HG02759 (cell line): ENCODE data around the gene ABR.
"Not testable (repeated sequence)": the region's sequence is repeated elsewhere in the genome, so short reads cannot be mapped to it uniquely, and the experiment has no call there.

ENCODE experiments used
- ATAC-seq: cut with Tn5 transposase; IDR thresholded peaks from one replicate; pipeline ENCODE4 v1.9.1; 2021; ENCODE audit warnings: mild to moderate bottlenecking, moderate library complexity; ENCODE audit not compliant: unreplicated experiment

ABR gene

DNA sequence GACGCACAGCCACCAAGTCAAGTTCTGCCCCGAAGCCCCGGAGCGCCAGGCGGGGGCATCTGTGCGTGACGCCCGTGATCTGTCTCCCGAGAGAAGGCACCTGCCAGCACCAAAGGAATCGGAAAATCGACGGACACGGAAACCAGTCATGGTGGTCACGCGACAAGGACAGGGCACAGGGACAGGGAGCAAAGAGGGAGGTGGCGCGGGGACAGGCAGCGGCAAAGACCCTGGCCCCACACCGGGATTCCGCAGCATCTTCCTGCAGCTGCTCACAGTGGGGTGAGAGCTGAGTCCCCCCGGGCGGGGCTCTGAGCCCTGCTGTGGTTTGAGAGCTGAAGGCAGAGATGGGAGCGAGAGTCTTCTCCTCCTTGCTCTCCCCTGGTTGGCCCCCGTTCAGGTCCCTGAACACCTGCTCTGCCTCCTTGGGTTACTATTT lies 56.4 kb downstream of the ABR start:
- no peak for ATAC-seq

DNA sequence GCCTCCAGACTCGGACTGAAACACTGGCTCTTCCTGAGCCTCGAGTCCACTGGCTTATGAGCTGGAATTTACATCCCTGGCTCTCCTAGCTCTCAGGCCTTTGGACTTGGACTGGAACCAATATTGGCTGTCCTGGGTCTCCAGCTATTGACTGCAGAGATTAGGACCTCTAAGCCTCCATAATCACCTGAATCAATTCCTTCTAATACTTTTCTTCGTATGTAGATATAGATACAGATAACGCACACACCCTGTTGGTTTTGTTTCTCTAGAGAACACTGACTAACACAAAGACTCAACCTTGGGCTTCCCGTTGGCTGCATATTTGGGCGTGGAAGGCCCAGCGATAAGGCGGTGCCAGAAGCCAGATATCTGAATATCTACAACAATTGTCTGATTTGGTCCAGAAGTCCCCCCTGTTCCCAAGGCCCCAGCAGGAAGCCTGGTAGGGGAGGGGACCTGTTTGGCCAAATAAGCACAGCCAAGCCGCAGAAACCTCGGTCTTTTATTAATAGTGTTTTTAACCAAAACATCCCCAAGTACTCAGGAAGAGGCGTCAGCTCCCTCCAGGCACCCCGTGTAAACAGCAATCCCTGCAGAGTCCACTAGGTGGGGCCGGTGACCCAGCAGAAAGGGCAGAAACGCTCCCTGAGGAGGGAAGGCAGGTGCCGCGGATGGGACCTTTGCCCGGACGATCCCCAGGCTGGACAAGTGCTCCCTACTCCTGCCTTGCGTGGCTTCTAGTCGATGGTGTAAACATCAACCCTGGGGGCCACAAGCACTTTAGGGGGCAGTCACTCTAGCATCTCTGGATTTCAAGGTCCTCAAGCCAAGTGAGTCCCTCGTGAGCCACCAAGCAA lies 57.0 kb downstream of the ABR start:
- ATAC-seq = no peak

DNA sequence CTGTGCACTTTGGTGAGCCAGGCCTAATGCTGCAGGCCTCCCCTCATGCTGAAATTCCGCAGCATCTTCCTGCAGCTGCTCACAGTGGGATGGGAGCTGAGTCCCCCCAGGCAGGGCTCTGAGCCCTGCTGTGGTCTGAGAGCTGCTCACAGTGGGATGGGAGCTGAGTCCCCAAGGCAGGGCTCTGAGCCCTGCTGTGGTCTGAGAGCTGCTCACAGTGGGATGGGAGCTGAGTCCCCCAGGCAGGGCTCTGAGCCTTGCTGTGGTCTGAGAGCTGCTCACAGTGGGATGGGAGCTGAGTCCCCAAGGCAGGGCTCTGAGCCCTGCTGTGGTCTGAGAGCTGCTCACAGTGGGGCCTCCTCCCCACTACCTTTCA lies 58.4 kb downstream of the ABR start:
- ATAC-seq = not testable (repeated sequence)

DNA sequence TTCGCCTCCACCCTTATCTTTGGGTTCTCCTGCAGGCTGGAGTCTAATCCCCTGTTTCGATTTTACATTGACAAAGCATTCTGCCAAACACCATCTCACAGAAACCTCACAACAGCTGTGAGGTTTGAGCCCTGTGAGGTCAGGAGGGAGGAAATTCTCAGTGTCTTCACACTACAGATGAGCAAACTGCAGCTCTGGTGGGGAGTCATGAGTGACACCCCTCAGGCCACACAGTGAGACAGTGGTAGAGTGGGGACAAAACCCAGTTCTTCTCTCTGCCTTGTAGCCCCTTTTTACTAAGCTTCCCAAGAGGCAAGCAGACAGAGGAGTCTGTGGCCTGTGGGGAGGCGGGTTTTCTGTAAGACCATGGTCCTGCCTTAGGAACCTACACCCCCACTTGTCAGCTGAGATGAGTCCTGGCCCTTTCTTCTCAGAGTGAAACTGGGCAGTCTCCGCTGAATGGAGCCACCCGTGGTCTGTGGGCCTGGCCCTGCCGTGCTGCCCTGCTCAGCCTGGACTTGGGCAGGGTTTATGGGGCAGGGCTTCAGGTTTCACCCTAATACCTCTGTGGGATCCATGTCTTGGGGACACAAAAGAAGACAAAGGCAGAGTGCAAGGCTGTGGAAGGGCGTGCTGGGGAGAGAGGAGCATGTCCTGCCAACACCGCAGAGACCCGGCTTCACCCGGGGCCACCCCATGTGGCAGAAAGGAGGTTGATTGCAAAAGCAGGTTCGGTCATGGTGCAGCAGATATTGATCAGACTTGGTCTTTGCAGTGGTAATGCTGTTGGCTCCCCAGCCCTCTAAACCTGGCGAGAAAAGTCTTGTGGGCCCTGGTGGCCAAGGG lies 59.0 kb downstream of the ABR start:
- no peak for ATAC-seq

DNA sequence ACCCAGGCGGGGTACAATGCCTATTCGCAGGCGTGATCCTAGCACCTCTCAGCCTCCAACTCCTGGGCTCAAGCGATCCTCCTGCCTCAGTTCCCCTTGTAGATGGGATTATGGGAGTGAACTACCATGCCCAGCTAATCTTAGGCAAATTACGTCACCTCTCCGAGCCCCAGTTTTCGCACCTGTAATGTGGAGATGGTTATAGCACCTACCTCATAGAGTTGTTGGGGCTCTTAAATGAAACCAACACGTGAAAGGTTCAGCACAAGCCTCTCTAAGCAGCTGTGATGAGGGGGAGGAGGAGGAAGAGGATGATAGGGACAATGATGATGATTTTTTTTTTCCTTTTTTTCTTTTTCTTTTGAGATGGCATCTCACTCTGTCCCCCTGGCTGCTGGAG lies 59.9 kb downstream of the ABR start:
- no peak for ATAC-seq

- no peak for ATAC-seq
Observed at GRCh38 chr17:1116602-1117001, 63.2 kb downstream of the ABR start.

- no peak for ATAC-seq
Observed at GRCh38 chr17:1112875-1113274, 66.9 kb downstream of the ABR start.

DNA sequence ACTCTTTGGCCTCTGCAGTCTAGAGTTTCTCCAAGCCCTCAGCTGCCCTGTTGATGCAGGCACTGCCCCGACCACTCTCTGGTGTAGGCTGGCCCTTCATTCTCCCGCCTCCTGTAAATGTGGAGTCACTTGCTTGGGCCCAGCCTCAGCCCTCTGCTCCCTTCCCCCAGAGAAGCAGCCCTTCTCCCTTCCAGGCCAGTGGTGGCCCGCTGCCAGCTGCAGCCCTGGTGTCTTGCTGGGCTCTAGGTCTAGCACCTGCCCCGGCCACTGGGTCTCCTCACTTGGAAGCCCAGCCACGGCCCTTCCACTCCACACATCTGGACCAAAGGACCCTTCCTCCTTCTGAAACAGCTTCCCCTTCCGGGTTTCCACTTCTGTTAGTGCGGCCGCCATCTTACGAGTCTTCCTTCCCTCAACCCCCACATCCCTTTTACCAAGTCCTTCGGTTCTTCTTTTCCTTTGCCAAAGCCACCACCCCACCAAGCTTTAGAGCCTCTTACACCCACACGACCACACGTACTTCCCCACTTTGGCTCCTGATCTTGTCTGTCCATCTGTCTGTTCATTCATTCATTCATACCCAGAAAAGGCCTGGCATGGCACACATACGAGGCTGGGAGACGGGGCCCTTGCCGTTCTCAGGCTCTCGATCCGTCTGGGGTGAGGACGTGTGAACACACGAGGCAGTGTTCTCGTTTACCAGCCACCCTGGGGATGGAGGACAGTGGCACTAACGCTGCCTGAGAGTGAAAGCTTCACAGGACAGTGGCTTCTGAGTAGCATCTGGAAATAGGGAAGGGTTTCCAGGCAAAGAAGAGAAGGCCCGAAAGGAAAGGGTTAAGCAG lies 68.0 kb downstream of the ABR start:
- ATAC-seq = no peak

DNA sequence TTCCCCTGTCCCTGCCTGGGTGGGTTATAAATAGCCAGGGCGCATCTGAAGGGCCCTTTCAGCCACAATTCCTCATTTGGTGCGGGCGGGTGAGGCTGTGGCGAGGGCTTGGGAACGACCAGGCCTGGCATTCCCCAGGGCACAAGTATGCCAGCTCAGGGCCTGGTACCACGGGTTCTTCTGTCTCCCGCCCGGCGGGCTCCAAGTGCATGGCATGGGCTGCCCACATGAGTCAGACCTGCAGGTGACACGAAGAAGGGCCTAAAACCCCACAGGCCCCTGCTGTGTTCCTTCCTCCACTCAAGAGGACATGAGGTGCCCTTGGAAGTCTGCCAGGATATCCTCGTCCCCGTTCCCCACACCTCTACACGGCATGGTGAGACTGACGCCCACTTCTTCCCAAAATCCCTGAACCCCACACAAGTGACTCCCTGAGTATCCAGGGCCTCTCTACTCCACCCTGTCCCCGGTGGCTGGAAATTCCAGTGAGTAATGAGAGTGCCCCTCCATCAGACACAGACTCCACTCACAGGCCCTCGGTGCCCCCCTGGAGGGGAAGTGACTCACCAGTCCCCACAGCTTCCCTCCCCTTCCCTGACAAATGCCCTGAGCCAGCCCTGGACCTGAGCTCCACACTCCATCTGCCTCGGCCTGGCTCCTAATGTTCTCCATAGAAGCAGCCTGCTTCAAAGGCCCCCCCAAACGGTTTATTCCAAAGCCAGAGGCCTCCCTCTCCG lies 68.8 kb downstream of the ABR start:
- ATAC-seq = no peak

DNA sequence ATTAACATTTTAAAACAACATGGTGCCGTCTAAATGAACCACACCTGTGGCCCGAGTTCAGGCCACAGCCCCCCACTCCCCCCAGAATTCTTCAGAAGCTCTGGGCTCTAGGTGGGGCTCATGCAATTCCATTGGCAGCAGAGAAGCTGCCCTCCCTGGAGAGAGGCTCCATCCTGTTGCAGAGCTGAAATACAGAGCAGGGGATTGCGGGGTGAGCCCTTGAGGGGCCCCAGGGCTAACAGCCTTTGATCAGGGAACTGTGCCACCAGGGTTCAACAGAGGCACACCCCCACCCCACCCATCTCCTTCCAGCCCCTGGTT lies 69.3 kb downstream of the ABR start:
- no peak for ATAC-seq

DNA sequence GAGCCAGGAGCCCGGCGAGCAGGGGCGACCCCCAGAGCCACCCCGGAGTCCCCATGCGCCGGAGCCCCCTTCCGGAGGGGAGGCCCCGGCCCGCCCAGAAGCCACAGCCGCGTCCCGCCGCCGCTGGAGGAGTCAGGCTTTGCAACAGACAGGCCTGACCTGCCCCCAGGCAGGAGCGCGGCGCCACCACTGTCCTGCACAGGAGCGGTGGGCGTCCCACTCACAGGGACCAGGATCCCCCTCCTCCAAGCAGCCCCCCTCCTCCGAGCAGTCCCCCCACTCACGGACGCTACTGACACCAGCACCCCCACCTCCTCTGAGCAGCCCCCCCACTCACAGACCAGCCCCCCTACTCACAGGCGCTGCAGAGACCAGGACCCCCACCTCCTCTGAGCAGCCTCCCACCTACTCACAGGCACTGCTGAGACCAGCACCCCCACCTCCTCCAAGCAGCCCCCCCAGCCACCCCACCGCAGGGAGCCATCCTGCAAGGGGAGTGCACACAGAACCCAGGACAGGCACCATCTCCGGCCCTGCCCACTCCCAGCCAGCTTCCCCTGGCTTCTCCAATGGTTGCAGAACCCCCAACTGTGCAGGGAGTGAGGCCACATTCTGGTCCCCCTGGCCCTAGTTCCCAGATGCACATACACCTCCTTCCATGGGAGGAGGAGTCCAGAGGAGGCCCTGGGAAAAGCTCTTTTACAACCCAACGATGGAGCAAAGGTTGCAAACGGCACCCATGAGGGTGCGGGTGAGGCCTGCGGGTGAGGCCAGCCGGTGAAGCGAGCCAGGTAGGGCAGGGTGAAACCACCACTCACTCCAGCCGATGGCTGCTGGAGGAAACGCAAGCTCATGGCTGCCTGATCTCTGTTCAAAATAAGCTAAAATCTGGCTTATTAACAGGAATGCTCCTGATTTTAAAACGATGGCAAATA lies 69.9 kb downstream of the ABR start:
- peak; percentile 32 for ATAC-seq

- ATAC-seq = peak; percentile 49
Observed at GRCh38 chr17:1108765-1109605, 70.8 kb downstream of the ABR start.

DNA sequence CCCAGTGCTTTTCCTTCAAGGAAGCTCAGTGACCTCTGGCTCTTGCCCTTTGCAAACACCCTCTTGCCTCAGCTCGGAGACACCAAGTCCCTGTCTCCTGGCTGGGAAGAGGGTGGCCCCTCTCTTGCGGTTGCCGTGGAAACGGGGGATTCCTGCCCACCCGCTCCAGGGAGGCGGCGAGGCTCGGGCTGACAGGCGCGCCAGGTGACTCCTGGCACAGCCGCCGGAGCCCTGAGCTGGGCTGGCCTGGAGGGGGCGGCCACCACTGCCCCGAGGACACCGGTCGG lies 71.4 kb downstream of the ABR start:
- ATAC-seq = peak; percentile 26

GRCh38 chr17:1107777-1108477 lies 71.9 kb downstream of the ABR start:
- no peak for ATAC-seq

- ATAC-seq = no peak
Observed at GRCh38 chr17:1107083-1107776, 72.6 kb downstream of the ABR start.

DNA sequence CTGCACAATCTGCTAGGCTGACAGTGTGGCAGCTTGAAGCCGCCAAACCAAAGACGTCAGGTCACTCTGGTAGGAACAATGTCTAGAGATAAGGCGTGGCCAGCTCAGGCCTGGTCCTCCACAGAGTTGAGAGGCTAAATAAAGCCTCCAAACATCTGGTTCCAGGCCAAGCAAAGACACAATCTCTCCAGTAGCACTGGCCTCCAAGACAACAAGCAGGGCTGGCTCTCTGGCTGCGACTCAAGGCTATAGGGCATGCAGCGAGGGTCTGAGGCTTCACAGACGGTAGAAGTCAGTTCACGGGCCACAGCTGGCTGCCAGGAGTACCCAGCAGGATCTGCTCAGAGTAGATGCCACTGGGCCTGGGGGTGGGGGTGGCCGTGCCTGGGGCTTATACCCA lies 75.6 kb downstream of the ABR start:
- no peak for ATAC-seq

GRCh38 chr17:1100382-1100781 lies 79.4 kb downstream of the ABR start:
- ATAC-seq = no peak

DNA sequence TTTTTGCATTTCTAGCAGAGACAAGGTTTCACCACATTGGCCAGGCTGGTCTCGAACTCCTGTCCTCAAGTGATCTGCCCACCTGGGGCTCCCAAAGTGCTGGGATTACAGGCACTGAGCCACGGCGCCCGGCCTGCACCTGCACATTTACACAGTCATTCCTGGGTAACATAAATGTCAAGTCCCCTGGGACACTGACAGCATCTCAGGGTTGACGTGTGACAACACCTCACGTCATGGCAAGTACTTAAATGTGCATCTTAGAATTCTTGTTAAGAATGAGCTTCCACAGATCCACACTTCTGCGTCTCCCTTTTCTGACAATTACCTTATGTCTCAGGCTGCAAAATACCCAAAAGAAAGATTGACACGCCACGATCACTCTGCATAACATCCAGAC lies 80.5 kb downstream of the ABR start:
- no peak for ATAC-seq
